ENCODE measurements around the gene TSPAN15.

The TSPAN15 gene

DNA sequence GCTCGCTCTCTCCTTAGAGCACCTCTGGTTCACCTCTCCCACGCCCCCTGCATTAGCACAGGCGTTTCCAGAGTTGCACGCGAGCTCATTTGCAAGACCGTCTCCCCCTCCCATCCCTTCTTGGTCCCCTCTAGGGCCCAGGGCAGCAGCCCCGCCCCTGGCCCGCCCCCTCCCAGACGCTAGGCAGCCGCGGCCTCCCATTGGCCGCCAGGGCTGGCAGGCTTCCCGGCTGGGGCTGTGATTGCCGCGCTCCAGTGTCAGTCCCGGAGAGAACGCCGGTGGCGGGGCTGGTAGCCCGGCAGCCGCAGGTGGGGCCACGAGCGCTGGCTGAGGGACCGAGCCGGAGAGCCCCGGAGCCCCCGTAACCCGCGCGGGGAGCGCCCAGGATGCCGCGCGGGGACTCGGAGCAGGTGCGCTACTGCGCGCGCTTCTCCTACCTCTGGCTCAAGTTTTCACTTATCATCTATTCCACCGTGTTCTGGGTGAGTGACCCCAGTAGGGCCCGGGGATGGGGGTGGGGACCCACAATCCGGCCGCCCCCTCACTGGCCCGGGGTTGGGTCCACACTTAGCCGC lies at the start of gene TSPAN15:
Gene TSPAN15 (plus strand): TSS at position 257 of the 575 bp plus-strand sequence. CDS start 130 bp downstream, at position 387.
- peak; percentile 74 for DNase-seq (ENCODE audit: low read depth)

DNA sequence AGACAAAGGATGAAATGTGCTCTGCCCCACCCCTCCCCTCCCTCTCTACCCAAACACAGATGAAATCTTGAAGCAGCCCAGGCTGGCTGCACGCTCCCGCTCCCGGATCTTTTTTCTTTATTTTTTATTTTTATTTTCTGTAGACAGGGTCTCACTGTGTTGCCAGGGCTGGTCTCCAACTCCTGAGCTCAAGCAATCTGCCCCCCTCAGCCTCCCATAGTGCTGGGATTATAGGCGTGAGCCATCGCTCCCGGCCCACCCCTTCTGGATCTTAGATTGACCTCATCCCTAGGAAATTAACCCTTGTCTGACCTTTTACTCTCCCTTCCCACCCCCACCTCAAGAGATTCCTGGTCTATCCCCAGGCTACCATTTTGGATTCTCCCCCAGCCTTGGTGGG lies 48.9 kb upstream of the TSPAN15 start:
- no peak for DNase-seq (ENCODE audit: low read depth)

DNA sequence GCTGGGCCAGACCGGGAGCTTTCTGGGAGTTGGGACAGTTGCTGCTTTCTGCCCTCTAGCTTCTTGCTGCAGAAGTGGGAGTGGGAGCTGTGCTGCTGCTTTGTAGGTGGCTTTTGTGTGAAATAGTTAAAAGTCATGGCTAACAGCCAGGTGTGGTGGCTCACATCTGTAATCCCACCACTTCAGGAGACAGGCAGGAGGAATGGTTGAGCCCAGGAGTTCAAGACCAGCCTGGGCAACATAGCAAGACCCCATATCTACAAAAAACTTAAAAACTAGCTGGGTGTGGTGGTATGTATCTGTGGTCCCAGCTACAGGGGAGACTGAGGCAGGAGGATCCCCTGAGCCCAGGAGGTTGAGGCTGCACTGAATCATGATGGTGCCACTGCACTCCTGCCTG lies 48.2 kb upstream of the TSPAN15 start:
- DNase-seq (ENCODE audit: low read depth) = no peak

DNA sequence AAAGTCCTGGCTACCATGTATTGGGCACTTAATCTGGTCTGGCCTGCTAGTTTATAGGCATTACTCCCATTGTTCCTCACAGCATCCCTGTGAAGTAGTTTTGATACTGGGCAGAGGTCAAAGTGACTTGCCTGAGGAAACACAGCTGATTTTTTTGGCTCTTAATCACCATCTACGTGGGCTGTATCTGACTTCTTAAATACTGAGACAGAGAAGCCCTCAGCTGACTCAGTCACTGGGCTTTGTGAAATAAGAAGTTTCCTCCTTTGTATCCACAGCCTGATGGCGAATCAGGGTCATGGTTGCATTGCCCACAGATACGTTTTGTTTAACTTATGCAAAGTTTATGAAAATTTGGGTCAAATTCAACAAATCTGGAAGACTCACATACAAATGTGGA lies 47.7 kb upstream of the TSPAN15 start:
- DNase-seq (ENCODE audit: low read depth) = no peak

DNA sequence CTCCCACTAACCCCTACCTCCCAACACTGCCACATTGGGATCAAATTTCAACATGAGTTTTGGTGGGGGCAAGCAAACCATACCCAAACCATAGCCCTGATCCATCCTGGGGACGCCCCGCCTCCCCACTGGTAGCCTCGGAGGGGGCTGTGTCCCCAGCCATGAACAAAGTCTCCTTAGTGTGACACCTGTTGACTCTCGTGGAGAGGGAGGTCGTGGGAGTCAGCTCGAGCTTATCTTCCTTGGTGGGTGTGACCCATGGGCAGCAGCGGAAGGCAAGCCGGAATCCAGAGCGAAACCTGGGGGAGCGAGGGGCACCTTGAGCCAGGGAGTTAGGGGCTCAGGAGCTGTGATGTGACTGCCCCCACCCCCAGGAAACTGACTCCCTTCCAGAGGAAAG lies 46.5 kb upstream of the TSPAN15 start:
- DNase-seq (ENCODE audit: low read depth) = no peak

DNA sequence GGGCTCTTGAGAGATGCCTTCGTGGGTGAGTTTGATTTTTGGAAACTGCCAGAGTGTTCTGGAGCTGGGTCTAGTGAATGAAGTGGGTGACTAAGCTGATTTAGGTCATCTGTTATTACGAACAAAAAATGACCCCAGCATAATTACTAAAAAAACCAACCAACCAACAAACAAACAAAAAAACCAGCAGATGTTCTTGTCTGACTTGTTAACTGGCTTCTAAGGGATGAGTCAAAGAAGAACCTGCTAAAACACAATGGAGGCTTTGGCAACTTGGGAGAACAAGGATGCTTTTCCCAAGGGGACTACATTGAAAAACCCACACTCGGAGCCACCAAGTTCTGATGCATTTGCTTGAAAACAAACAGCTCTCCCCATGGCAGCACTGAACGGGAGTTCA lies 46.0 kb upstream of the TSPAN15 start:
- DNase-seq (ENCODE audit: low read depth) = no peak

DNA sequence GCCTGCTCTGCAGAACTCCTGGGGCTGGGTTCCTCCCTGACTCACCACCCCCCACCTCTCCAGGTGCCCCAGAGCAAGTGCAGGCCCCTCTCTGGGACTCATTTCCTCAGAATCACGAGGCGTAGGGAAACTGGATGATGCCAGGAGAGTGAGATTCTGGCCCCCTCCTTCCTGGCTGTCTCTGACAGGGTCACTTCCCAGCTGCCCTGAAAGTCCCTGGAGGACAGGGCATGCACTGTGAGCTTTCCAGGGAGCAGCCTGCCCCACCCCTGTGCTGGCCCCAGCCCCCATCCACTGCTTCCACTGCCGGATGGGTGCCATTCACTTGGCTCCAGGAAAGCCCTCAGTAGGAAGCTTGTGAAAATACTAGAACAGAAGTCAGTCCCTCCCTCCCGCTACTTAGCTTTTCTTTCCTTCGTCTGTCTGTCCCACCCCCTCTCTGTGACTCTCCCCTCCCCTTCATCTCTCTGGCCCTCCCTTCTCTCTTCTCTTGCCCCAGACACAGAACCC lies 44.9 kb upstream of the TSPAN15 start:
- no peak for DNase-seq (ENCODE audit: low read depth)

DNA sequence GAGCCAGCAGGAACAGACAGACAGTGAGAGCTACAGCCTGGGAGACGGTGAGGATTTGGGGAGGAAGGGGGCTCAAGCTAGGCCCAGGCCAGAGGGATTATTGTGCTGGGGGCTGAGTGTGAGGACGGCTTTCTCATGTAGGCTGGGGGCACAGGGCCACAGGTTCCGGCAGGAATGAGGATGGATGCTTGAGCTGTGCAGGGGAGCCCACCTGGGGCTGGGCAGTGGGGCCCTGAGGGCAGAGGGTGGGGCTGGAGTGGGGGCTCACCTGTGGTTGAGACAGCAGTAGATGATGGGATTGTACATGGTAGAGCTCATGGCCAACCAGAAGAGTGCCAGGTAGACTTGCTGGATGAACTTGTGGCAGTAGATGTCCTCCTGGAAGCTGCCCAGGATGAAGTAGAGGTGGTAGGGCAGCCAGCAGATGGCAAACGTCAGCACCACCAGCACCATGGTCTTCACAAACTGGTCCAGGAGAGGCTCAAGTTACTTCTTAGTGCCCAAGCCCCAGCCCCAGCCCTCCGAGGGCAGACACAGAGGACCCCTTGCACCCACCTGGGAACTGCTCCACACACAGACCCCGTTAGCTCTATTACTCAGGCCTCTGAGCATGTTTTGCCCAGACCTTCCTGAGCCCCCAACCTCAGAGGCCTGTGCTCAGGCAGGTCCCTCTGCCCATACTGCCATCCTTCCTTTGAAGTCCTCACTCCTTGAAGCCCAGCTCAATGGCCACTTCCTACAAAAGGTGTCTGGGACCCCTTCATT lies 44.3 kb upstream of the TSPAN15 start:
- DNase-seq (ENCODE audit: low read depth) = no peak

DNA sequence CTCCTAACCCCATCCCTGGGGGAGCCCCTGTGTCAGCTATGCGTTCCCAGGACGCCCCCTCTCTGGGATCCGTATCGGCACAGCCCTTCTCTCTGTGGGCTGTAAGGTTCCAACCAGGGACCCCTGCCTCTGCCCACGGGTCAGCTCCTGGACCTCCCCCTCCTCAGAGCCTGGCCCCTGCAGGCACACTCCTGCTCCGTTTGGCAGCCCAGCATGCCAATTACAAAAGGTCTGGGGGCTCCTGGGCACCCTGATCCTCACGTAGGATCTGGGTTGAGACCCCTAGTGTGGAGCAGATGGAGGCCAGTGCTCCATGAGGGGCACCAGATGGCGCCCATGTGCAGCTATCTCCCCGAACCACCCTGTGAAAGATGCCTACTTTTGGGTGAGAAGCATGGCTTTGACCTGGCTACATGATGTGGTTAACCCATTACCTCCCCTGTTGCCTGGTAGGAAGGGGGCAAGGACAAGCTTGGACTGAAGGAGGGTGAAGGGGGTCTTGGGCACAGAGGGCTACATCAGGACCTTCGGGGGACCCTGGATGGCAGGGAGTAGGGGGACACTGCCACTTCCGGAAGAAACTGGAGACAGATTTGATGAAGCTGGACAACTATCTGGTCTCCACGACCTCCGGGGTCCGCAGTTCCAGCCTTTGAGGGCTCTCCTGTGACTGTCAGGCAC lies 43.5 kb upstream of the TSPAN15 start:
- no peak for DNase-seq (ENCODE audit: low read depth)

DNA sequence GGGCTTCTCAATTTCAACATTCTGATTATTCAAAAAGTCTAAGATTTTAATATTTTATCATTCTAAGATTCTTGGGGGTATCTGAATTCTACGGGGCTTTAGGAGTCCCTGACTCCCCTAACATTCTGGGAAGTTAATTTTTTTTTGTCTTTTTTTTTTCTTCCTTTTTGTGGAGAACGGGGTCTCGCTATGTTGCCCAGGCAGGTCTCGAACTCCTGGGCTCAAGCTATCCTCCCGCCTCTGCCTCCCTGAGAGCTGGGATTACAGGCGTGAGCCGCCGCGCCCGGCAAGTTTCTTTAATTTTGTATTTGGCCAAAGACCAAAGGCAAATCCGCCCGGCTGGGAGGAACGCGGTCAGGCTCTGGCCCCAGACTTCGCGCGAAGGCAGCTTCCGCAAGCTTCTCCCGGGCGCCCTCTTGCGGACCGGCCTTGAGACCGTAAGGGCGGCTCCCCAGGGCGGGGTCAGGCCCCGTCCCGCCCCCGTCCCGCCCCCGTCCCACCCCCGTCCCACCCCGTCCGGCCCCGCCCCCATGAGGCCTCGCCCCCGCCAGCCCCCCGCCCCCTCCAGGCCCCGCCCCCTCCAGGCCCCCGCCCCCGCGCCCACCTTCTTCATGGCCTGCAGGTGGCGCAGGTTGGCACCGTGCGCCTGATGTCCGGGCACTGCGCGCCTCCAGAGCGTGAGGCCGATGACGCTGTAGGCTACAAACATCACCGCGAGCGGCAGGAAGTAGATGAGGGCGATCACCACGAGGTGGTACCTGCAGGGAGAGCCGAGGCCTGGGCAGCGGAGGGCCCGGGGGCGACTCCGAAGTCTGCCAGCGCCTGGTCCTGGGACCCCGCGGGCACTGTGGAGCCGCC lies 42.7 kb upstream of the TSPAN15 start:
- peak; percentile 84 for DNase-seq (ENCODE audit: low read depth)

DNA sequence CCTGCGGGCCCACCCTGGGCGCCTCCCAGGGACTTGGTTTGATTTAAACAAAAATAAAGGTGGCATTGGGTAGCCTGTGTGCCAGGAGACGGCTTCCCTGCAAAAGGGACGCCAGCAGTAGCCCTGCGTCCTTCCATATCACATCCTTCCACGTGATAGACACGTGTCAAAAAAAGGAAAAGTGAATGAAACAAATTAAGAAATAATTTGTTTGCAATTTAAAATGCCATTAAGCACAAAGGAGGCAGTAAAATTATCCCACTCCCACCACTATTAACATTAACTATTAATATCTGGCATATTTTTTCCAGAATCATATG lies 42.1 kb upstream of the TSPAN15 start:
- no peak for DNase-seq (ENCODE audit: low read depth)

DNA sequence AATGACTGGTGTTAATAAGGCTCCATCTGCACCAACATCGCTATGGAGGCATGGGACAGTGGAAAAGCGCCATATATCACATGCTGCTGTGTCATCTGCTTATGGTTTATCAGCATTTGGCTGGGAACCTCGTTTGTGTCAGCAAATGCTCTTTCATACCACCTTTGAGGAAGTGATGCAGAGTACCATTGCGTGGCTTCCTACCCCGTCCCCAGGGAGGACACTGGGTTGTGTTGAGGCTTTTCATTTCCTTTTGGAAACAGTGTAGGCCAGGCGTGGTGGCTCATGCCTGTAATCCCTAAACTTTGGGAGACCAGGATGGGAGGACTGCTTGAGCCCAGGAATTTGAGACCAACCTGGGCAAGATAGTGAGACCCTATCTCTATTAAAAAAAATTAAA lies 41.3 kb upstream of the TSPAN15 start:
- DNase-seq (ENCODE audit: low read depth) = no peak

DNA sequence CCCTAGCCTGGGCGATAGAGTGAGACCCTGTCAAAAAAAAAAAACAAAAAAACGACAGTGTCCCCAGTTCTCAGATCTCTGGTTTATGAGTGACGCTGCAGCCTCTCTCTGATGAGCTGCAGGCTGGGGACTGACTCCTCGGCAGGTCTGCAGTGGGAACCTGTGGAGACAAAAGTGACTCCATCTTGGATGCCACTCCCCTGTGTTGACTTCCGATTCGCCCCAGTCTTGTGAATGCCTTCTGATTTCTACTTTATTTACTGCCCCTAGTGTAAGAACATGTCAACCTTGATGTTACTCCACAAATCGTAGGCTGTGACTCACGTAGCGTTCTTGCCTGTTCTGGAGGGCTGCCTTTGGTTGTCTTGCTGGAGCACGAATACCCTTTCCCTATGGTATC lies 40.8 kb upstream of the TSPAN15 start:
- no peak for DNase-seq (ENCODE audit: low read depth)

DNA sequence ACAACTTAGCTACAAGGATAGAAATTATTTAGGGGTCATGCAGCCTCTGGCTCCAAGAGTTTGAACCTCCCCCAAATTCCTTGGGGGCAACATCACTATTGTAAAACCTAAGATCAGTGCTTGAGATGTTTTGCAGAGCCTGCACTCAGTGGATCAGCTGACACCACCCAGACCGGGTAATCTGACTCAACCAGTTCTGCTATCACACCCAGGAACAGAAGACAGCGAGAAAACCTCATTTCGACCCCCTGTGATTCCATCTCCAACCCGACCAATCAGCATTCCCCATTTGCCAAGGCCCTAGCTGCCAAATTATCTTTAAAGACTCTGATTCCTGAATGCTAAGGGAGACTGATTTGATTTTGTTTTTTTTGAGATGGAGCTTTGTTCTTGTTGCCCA lies 39.8 kb upstream of the TSPAN15 start:
- DNase-seq (ENCODE audit: low read depth) = no peak

DNA sequence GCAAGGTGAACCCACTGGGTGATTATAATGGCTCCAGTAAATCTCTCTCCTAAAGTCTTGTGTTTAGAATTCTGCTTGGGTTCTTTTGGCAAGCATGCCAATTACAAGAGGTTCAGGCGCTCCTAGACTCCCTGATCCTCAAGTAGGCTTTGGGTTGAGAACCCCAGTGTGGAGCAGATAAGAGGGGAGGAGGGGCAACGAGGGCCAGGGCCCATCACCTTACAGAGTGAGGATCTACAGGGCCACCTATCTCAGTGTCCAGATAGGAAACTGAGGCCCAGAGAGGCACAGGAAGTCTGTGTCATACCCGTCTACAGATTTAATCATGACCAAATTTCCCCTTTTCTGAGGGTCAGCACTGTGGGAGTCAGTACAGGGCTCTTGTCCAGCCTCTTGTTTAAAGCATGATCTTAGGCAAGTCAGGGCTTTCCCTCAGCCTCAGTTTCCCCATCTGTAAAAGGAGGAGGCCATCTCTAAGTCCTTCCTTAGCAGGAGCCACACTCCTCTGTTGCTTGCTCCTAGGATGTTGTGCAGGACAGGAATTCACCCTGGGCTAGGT lies 39.0 kb upstream of the TSPAN15 start:
- DNase-seq (ENCODE audit: low read depth) = no peak

DNA sequence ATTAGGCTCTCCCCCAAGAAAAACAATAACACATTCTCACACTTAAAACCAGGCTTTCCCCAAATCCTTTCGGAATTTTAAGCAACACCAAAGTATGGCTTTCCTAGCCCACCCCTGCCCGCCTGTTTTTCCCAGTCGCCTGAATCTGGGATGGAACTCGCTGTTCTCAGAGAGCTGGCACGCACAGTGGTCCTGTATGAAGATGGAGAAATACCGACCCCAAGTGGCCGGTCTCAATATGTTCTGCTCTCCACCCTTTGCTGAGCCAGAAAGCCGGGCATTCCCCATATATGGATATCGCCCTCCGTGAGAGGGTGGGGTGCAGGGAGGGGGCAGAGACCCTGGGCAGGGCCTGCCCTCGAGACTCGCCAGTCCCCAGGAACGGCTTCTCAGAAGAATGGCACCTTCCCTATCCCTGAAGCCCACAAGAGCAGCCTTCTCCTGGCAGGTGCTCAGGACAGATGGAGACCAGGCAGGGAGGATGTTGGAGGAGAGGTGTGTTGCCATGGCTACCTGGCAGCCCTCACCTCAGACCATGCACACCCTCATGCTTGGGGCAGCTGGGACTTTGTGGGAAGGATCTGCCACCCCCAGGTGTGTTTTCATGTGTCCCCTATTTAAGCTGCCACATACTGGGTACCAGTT lies 37.9 kb upstream of the TSPAN15 start:
- no peak for DNase-seq (ENCODE audit: low read depth)

DNA sequence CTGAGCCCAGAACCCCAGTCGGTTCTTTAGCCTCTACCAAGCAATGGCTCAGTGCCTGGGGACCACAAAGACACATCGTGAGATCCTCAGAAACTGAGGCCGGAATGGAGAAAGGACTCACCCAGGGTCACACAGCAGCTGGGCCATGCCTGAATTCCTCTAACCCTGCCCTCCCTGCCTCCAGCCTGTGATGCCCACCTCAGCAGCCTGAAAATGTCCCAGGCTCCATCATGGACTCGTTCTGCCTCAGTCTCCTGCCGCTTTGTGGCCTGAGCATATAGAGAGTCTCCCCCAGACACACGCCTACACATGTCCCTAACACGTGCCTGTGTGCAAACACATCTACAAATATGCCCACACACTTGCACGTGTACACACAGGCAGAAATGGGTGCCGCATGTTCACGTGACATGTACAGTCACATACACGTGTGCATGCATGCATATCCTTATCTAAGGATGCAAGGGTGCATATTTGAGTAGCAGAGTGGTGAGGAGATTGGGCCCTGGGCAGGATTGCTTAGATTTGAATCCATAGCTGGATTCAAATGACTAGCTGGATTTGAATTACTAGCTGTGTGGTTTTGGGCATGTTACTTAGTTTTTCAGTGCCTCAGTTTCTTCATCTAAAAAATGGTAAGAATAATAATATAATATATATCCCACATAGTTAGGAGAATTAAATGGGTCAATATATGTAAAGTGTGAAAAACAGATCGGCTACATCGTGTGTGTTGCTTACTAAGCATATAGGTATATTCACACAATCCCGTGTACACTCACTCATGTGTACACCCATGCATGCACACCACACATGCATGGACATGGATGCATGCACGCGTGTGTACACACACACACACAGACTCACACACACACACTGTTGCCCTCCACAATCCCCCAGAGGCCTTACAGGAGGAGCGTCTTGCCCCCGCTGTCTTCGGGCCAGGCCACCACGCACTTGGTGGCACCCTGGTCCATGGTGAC lies 36.9 kb upstream of the TSPAN15 start:
- no peak for DNase-seq (ENCODE audit: low read depth)

DNA sequence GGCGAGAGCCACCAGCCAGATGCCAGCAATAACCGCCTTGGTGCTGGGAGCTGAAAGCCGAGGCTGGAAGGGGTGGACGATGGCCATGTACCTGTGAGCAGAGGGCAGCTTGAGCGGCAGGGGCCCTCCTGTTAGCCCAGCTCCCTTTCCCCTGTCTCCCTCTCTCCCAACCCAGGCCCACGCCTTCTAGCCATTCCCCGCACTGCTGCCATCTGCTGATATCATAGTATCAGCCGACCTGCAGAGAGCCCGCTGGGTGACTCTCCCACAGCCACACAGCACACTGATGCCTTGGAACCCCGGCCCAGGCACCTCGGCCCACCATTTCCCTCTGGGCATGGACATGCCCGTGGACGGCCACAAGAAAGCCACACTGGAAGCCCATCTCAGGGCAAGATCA lies 36.2 kb upstream of the TSPAN15 start:
- no peak for DNase-seq (ENCODE audit: low read depth)

DNA sequence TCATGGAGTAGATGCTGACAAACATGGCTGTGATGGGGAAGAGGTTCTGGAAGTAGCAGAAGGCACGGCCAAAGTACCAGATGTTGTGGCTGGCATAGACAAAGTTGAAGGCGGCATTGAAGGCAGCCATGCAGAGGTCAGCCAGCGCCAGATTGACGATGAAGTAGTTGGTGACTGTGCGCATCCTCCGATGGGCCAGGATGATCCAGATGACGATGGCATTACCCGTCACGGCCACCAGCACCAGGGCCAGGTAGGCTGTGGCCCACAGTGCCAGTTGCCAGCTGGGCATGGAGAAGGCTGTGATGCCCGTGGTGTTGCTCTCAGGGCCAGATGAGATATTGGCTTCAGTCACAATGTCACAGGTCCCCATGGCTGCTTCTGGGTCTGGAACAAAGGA lies 35.3 kb upstream of the TSPAN15 start:
- no peak for DNase-seq (ENCODE audit: low read depth)

DNA sequence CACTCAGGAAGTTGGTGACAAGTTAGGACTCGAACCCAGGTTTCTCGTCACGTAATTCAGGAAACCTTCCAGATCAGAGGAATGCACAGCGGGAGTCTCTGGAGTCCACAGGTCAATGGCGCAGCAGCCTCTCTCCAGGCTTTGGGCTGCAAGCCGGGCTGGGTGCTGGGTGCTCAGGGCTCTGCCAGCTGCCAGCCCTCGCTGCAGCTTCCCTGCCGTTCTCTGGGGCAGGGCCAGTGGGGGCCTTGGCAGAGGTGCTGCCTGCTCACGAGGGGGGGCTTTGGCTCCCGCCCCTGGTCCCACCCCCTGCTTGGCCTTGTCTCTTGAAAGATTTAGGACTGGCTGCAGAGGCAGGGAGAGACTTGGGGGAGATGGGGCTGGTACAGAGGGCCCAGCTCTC lies 34.6 kb upstream of the TSPAN15 start, which contains the start of gene TACR2:
Gene TACR2 (minus strand): TSS at position 224 of the 400 bp plus-strand sequence. CDS start 595 bp downstream, outside the sequence.
- DNase-seq (ENCODE audit: low read depth) = no peak

Measured in activated T-cell treated with anti-CD3 and anti-CD28 coated beads for 24 hours (primary cell).